Stimulated activated CD8-positive, alpha-beta memory T cell treated with anti-CD3 and anti-CD28 coated beads, Interleukin-7, amount 100 ng/mL, for 1 hour (primary cell): ENCODE results near the gene CUBN.

Experiments used
- DNase-seq, 2 donors: peaks; one replicate each; pipeline ENCODE4 v3.0.0-alpha.2; 2020; ENCODE audit warnings: low read depth in 2 of 2

Gene CUBN

GRCh38 chr10:16822726-16823360, 306.8 kb downstream of the CUBN start:
- DNase-seq: no peak

- no peak for DNase-seq
These were observed 307.6 kb downstream of the CUBN start for GRCh38 chr10:16822027-16822426.

DNA sequence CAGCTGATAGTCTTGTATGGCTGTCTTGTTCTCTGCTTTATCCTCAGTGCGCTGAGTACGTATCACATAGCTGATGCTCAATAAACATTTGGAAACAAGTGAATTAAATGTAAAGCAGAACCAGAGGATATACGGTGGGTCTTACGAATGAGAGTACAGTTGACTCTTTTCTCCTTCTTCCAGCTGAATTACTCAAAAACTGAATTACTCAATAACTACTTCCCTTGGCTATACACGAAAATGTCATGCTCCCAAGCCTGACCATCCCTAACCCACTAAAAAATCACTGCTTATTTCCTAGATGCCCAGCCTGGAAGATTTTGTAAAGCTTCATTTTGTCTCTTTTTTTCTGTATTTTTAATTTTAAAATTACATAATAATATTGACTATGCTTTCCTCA, 309.2 kb downstream of the CUBN start:
- no peak for DNase-seq

GRCh38 chr10:16820018-16820417, 309.6 kb downstream of the CUBN start:
- no peak for DNase-seq

DNA sequence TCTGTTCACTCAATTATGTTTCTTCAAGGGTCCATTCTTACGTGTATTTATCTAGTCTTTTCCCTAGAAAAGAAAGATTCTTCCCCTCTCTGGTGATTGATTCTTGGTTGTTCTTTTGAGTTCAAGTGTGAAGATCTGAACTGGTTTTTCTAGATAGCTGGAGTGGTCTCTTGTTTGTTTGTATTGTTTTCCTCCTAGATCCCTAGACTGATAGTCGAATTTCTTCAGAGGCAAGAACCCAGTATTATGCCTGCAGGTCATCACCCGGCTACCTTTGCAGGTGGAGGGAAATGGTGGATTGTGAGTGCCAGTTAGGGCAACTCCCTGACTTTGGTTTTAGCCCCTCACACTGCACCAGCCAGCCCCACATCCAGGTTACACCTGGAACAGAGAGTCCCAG, 310.2 kb downstream of the CUBN start:
- DNase-seq: no peak

GRCh38 chr10:16819026-16819425, 310.6 kb downstream of the CUBN start:
- no peak for DNase-seq

DNA sequence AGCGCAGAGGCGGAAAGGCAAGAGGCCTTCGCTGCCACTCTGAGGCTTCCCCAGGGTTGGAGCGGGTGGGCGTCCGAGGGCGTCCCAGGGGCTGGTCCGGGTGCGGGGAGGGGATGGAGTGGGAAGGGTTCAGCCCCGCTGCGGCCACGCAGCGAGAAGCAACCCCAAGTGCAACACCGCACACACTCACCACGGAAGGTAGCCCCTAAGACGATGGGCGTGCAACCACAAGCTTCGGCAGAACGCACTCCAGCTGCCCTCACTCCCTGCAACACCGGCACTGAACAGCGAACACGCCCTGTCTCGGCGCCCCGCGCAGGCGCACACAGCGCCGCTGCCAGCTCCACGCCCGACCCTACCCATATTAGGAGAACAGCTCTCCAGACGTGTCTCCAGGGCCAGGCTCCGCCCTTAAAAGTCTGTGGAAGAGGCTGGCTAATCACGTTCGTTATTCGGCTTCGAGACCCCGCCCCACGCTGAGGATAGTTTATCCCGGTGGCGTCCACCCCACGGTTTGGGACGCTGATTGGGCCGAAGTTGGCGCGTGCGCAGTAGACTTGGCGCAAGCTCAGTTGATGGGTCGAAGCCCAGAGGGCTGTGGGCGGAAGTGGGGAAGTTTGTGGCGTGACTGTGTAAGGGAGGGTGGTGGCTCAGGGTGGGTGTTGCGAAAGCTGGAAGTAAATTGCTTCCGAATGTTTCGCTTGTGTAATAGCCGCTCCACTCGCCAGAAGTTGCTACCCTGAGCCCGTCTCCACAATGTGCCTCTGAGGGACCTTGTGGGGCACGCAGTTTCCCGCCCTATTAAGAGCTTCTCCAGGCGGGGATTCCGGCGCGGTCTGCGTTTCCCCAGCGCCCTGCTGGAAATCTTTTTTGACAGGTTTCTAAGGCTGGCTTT, 312.2 kb downstream of the CUBN start, which contains the start of gene RSU1:
TSS of gene RSU1 (minus strand) at position 300 of the 895 bp plus-strand sequence. CDS start 343 bp downstream, outside the sequence.
- DNase-seq: peak; percentile 99 to 100

GRCh38 chr10:16816830-16817124, 312.8 kb downstream of the CUBN start:
- DNase-seq: no peak

- DNase-seq: no peak
These were observed 313.4 kb downstream of the CUBN start for GRCh38 chr10:16816171-16816570.

DNA sequence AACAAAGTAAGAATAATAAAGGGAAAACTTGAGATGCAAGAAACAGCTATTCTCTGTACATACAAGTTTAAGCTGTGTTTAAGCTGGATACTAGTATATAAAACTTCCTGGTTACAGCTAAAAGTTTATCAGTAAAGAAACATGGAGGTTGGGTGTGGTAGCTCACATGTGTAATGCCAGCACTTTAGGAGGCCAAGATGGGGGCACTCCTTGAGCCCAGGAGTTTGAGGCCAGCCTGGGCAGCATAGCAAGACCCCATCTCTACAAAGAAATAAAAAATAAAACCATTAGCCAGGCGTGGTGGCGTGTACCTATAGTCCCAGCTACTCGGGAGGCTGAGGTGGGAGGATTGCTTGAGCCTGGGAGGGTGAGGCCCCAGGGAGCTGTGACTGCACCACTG, 315.6 kb downstream of the CUBN start:
- DNase-seq: no peak

GRCh38 chr10:16812676-16813075, 316.9 kb downstream of the CUBN start:
- DNase-seq: no peak

- DNase-seq: no peak
These were observed 317.8 kb downstream of the CUBN start for GRCh38 chr10:16811765-16812164.

DNA sequence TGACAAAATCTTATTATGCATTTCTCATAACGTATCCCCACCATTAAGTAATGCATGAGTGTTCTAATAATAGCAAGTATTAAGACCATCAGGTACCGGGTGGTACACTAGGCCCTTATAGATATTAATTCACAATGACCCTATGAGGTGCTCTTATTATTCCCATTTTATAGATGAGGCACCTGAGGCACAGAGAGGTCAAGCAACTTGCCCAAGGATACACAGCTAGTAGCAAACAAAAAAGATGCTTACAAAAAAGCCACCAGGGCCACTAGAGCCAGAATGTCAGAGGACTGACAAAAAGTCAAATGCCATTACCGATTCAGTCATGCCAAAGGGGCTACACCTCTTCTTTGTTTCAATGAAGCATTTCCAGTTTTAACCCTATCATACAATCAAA, 318.3 kb downstream of the CUBN start:
- DNase-seq: no peak

GRCh38 chr10:16809074-16809718, 320.4 kb downstream of the CUBN start:
- DNase-seq: no peak

- DNase-seq: no peak
These were observed 325.5 kb downstream of the CUBN start for GRCh38 chr10:16804123-16804522.

DNA sequence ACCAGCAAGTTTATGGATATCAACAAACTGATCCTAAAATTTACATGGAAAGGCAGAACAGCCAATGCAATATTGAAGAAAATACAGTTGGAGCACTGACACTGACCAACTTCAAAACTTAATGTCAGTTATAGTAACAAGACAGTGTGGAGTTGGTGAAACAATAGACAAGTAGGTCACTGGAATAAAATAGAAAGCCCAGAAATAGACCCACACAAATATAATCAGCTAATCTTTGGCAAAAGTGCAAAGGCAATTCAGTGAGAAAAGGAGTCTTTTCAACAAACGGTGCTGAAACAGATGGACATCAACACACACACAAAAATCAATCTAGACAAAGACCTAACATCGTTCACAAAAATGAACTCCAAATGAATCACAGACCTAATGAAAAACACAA, 326.1 kb downstream of the CUBN start:
- DNase-seq: no peak

DNA sequence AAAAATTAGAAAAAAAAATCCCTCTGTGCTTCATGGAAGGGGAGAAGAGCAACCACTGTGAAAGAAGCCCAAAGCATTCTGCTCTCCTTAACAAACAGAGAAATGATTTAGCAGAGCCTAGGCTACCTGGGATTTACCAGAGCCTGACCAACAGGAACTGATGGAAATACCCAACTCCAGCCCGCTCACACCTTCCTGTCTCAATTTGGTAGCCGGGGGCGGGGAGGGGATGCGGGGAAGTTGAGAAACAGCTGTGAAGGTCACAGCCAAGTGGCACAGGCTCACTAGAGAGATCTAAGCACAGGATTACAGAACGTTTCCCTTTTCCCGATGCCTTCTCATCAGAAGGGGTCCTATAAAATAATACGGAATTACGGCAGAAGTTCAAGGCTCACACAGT, 330.0 kb downstream of the CUBN start:
- DNase-seq: no peak

DNA sequence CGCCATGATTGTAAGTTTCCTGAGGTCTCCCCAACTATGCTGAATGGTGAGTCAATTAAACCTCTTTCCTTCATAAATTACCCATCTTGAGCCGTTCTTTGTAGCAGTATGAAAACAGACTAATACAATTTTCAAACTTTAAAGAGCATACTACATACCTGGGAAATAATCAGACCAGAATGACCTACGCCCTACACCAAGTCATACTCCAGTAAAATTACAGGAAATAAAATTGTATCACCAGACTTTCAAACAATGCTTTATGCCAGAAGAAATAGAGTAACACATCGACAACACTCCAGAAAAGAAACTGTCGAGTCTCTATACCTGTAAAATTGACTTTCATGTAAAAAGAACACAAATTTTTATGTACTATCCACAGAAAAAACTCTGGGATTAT, 331.0 kb downstream of the CUBN start:
- no peak for DNase-seq

DNA sequence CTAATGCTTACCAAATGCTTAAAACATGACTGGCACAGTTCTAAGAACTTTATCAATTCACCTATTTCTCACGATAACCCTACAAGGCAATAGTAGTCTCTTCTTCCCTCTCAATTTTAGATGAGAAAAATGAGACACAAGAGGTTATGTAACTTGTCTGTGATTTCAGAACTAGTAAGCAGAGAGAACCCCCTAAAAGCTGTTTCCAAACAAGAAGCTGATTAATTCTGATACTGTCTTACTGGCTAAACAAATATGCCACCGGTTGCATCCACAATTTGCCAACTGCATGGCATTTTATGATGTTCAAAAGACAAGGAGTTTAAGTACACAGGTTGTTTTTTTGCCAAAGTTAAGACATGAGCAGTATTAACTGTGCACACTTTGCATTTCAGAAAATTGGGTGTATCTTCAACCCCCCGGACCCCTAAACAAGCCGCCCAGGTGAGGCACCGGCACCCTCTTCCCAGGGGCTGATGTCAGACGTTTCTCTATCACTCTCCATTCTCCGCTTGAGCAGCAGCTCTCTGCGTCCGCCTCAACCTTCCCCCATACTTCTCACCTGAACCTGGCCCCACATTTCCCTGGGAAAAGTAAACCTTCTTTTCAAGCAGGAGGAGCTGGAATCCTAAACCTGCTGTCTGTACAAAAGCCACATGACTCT, 334.1 kb downstream of the CUBN start:
- no peak for DNase-seq

GRCh38 chr10:16794005-16794404, 335.6 kb downstream of the CUBN start:
- no peak for DNase-seq

- no peak for DNase-seq
These were observed 336.9 kb downstream of the CUBN start for GRCh38 chr10:16792675-16793074.

GRCh38 chr10:16789765-16790164, 339.8 kb downstream of the CUBN start:
- no peak for DNase-seq
